ENCODE measurements around the gene SYT9.
"Not testable (repeated sequence)": the region's sequence is repeated elsewhere in the genome, so short reads cannot be mapped to it uniquely, and the experiment has no call there.

The SYT9 gene

GRCh38 chr11:7506243-7506642 lies 254.5 kb downstream of the SYT9 start:
- DNase-seq (ENCODE audit: low spot score): no peak

GRCh38 chr11:7508087-7508486 lies 256.4 kb downstream of the SYT9 start:
- DNase-seq (ENCODE audit: low spot score): no peak

GRCh38 chr11:7509966-7510365 lies 258.3 kb downstream of the SYT9 start:
- DNase-seq (ENCODE audit: low spot score): no peak

DNA sequence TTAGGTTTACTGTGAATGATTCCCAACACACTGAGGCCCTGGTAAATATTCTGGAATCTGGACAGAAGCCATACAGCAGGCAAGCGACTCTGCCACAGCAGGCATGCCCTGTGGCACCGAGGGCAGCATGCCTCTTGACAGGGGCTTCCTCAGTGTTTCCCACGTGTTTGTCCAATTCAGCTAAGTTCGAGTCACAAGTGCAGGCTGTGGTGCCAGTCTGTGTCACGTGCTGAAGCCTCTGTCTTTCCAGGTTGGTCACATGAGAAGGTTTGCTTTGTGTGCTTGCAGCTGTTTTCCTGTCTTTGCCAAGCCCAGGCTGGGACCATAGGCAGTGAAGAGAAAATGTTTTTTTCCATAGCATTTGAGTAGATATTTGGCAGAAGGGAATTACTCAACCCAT lies 259.7 kb downstream of the SYT9 start:
- no peak for DNase-seq (ENCODE audit: low spot score)

GRCh38 chr11:7512525-7513233 lies 261.0 kb downstream of the SYT9 start:
- no peak for DNase-seq (ENCODE audit: low spot score)

DNA sequence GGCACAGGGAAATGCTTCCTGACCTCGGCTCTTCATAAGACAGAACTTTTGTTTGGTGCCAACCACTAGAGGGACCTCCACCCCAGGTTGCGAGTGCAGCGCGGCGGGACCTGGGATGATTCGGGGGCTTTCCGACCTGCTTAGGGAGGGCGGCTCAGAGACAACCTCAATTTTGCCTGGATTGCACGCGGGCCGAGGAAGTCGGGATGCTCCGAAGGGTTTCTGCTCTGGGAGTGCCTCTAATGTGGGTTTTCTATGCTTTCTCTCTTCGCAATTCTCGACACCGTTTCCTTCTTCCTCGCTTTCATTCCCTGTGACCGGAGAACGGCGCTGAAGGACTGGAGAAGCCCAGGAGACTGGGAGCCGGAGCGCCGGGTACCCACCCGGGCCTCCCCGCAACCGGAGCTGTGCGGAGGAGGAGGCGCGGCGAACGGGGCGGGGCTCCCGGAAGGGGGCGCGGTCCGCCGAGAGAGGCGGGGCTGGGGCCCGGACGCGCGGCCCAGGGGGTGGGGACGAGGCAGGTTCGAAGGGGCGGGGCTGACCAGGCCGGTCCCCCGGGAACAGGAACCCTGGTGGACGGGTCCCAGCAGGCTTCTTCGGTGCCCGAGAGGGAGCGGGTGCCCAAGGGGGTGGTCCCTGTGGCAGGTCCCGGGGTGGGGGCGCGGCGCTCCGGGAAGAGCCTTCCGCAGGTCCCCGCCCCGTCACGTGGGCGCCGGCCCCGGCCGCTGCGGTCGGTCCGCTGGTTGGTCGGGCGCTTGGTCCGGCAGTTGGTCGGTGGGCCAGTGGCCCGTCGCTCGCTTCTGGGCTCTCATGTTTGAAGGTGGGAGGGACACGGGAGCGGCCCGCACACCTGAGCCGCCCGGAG lies 261.8 kb downstream of the SYT9 start, which contains the start of gene PPFIBP2:
TSS of gene PPFIBP2 (plus strand) at position 766 of the 865 bp plus-strand sequence. CDS start 35,477 bp downstream, outside the sequence.
- peak; percentile 72 for DNase-seq (ENCODE audit: low spot score)

DNA sequence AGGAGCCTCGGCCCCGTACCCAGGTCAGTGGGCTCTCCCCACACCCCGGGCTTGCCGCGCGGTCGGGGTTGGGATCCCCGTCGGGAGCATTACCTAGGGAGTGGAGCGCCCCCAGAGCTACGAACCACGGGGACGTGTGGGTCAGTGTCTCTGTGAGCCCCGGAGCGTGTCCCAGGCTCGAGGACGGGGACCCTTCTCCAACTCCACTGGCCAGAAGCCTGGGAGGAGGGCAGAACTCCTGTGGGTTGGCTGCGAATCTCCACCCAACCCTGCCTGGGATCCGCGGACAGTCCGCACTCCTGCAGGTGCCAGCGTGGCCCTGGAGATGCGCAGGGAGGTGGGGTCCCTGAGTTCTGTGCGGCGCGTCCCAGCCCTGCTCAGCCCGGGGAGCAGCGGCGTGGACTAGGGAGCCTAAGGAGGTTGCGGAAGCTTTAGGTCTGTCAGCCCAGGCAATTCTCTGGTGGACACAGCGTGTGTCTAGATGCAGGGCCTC lies 262.4 kb downstream of the SYT9 start:
- DNase-seq (ENCODE audit: low spot score): no peak

DNA sequence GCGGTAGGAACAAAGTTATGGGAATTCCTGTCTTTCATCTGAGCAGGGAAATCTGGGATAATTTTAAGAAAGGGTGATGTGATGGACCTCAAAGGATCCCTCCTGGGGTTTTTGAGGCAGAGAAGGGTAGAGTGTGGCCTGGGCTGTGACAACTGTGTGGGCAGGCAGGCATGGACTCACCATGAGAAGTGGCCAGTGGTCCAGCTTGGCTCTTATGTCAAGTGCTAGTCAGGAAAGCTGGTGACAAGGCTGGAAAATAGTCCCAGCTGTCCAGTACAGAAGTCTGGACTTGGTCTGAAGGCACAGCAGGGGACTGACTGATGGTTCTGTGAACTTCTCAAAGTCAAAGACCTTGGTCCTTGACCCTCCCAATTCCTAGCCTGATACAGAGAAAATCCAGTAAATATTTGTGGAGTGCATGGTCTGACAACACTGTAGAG lies 263.8 kb downstream of the SYT9 start:
- DNase-seq (ENCODE audit: low spot score): no peak

GRCh38 chr11:7516475-7516874 lies 264.8 kb downstream of the SYT9 start:
- no peak for DNase-seq (ENCODE audit: low spot score)

GRCh38 chr11:7517743-7518142 lies 266.0 kb downstream of the SYT9 start:
- DNase-seq (ENCODE audit: low spot score): not testable (repeated sequence)
